Activated CD4-positive, CD25-positive, alpha-beta regulatory T cell treated with anti-CD3 and anti-CD28 coated beads, Interleukin-2, amount 50 U/mL, for 24 hours (primary cell): ENCODE data around the gene MAPK8.

ENCODE experiments used
- ATAC-seq, 2 donors: fragments of 150-1000 bp; cut with Tn5 transposase; one replicate each; pipeline ENCODE4 v1.10.0; 2021; ENCODE audit warnings: mild to moderate bottlenecking in 1 of 2, moderate library complexity in 1 of 2

MAPK8 gene

GRCh38 chr10:48464871-48465736 is 158.6 kb downstream of the MAPK8 start:
- ATAC-seq: no peak

- no peak for ATAC-seq
Observed at GRCh38 chr10:48465860-48466521, 159.5 kb downstream of the MAPK8 start.

DNA sequence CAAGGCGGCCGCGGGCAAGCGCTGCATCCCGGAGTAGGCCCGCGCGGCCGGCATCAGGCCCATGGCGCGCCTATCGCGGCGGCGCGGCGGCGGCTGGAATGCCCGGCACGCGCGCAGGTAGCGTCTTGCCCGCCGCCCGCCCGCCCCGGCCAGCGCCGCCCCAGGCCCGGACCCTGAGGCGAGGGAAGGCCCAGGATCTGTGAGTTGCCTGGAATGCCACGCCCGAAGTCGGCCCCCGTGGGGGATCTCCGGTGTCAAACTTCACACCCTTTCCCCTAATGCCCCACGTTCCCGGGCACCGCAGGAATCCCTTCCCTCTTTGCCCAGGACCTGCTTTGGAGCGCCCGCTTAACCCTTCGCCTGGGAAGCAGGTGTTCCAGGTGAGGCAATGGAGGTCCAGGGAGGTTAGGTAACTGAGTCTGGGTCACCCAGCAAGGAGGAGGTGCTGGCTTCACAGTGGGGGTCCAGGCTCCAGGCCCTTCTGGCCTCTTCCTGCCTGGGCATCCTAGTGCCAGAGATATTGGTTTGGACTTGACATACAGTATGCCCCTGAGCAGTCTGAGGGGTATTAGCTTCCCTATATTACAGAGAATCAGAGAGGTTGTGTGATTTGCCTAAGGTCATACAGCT is 160.2 kb downstream of the MAPK8 start:
- ATAC-seq: no peak

GRCh38 chr10:48467669-48468068 is 161.2 kb downstream of the MAPK8 start:
- no peak for ATAC-seq

- ATAC-seq: no peak
Observed at GRCh38 chr10:48468130-48468790, 161.8 kb downstream of the MAPK8 start.

GRCh38 chr10:48468866-48469511 is 162.5 kb downstream of the MAPK8 start:
- ATAC-seq: no peak

GRCh38 chr10:48469516-48470020 is 163.1 kb downstream of the MAPK8 start:
- ATAC-seq: peak in 1 of 2 donors; percentile 12

- ATAC-seq: no peak
Observed at GRCh38 chr10:48470115-48470892, 163.8 kb downstream of the MAPK8 start.

GRCh38 chr10:48470893-48471805 is 164.7 kb downstream of the MAPK8 start:
- no peak for ATAC-seq

GRCh38 chr10:48472501-48473069 is 166.1 kb downstream of the MAPK8 start:
- ATAC-seq: no peak

DNA sequence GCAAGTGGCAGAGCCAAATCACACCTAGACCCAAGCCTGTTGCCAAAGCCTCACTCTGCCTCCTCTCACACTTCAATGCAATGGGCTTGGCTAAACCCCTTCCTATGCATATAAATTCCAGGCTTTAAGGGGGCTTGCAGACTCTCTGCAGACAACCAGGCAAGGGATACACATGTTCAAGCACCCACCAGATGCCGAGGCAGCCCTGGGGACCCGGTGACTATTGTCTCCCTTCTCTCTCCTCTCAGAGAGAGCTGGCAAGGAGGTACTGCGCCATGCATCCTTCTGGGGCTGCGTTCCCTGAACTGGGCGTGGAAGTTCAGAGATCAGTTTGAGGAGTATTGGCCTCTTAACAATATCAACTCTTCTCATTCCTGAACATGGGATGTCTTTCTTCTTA is 167.2 kb downstream of the MAPK8 start:
- no peak for ATAC-seq

GRCh38 chr10:48474765-48475365 is 168.4 kb downstream of the MAPK8 start:
- ATAC-seq: no peak

DNA sequence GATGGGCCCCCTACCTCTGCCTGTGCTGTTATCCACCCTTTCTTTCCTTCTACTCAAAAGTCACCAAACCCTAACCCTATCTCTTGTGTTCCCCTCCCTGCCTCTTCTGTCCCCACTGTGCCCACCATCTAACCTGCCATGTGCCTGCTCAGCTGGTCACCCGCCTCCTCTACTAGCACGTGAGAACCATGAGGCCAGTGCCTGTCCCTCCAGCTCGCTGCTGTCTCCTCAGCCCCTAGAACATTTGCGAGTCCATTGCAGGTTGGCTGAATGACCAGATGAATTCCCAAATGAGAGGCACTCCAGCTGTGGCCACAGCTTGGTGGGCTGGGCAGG is 169.4 kb downstream of the MAPK8 start:
- no peak for ATAC-seq

DNA sequence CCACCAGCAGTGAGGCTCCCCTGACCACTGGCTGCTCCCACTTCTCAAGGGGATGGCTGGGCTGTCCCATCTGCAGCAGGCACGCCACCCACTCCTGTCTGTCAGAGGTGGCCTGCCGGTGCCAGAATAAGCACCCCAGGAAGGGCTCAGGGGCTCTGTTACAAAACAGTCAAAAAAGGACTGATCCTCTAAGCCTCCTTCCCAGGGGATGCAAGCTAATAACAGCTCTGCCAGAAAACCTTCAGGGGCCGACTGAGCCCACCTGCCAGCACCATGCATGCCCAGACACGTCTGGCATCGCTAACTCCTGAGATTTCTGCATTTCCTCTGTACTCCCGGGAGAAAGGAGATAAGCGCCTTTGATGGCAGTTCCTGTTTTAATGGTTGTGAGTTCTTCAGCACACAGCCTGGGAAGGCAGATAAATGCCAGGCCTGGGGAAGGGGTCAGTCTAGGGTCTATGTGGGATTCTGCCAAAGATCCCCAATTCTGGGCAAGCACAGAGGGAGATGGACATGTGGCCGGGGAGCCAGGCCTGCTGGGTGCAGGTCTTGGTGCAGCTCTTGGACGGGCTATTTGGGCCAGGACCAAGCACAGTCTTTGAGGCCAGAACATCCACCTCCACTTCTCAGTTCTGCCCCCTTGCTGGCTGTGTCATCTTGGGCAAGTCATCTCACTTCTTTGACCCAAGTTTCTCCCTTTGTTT is 170.0 kb downstream of the MAPK8 start:
- ATAC-seq: no peak

GRCh38 chr10:48477141-48477540 is 170.7 kb downstream of the MAPK8 start:
- no peak for ATAC-seq

DNA sequence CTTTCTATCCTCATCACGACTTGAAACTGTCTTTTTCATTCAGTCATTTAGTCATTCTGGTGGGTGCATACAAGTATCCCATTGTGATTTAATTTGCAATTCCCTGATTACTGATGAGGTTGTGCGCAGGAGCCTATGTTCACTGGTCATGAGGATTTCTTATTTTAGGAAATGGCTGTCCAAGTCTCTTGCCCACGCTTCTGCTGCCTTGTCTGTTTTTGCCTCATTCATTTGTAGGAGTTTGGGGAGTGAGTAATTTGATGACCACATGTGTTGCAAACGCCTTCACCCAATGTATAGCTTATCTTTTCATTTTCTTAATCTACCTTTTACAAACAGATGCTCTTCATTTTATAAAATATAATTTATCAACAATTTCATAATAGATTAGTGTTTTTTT is 171.1 kb downstream of the MAPK8 start:
- no peak for ATAC-seq

GRCh38 chr10:48478469-48478868 is 172.0 kb downstream of the MAPK8 start:
- ATAC-seq: no peak

- ATAC-seq: no peak
Observed at GRCh38 chr10:48478980-48479811, 172.7 kb downstream of the MAPK8 start.
